HepG2 (cell line): ENCODE data around the gene EIF4ENIF1. TPM values are rescaled to one million over a fixed set of nuclear protein-coding genes. Genes with fewer than 3 reads are reported as not detected.

Source experiments
- ATF5 ChIP-seq: sonication (generic); formaldehyde crosslinking; IDR thresholded peaks from 2 replicates; pipeline ENCODE4 v1.4.0; 2020; ENCODE audit warnings: mild to moderate bottlenecking, low read depth, missing genetic modification reagents
- CEBPG ChIP-seq: IDR thresholded peaks from 2 replicates; pipeline ENCODE4 v1.6.1; 2016
- DNMT3B ChIP-seq: conservative IDR thresholded peaks from 2 replicates; pipeline ENCODE4 v1.6.1; 2016; ENCODE audit warnings: missing biosample characterization, control low read depth
- GATAD1 ChIP-seq: IDR thresholded peaks from 2 replicates; pipeline ENCODE4 v1.6.1; 2016; ENCODE audit warnings: missing genetic modification reagents, missing compliant biosample characterization
- HDAC2 ChIP-seq: sonication (generic); formaldehyde crosslinking; IDR thresholded peaks from 2 replicates; pipeline ENCODE4 v1.4.0; 2020; ENCODE audit warnings: missing genetic modification reagents
- IRF2 ChIP-seq: IDR thresholded peaks from 2 replicates; pipeline ENCODE4 v1.6.1; 2018; ENCODE audit warnings: missing genetic modification reagents, missing compliant biosample characterization
- NR3C1 ChIP-seq: sonication (generic); formaldehyde crosslinking; IDR thresholded peaks from 2 replicates; pipeline ENCODE4 v1.4.0; 2020; ENCODE audit warnings: missing genetic modification reagents
- PLRG1 ChIP-seq: fragments of 450-650 bp; conservative IDR thresholded peaks from 2 replicates; pipeline ENCODE4 v1.6.1; 2016
- RBFOX2 ChIP-seq: fragments of 200-400 bp; formaldehyde crosslinking; IDR thresholded peaks from 2 replicates; pipeline ENCODE4 v1.6.1; 2017; ENCODE audit warnings: low read depth, mild to moderate bottlenecking, low read length
- RELA ChIP-seq: sonication (generic); formaldehyde crosslinking; IDR thresholded peaks from 2 replicates; pipeline ENCODE4 v1.4.0; 2020; ENCODE audit warnings: missing genetic modification reagents
- SAP130 ChIP-seq: IDR thresholded peaks from 2 replicates; pipeline ENCODE4 v1.6.1; 2016; ENCODE audit warnings: low read depth
- ZFP36L2 ChIP-seq: sonication (generic); formaldehyde crosslinking; IDR thresholded peaks from 2 replicates; pipeline ENCODE4 v1.4.0; 2020; ENCODE audit warnings: missing genetic modification reagents
- ZKSCAN8 ChIP-seq: IDR thresholded peaks from 2 replicates; pipeline ENCODE4 v1.6.1; 2016; ENCODE audit warnings: borderline replicate concordance, missing genetic modification reagents, missing compliant biosample characterization
- ZMYM2 ChIP-seq: sonication (generic); formaldehyde crosslinking; IDR thresholded peaks from 2 replicates; pipeline ENCODE4 v1.8.0; 2022; ENCODE audit warnings: mild to moderate bottlenecking, missing genetic modification reagents
- ZNF17 ChIP-seq: sonication (generic); formaldehyde crosslinking; IDR thresholded peaks from 2 replicates; pipeline ENCODE4 v1.5.0; 2020; ENCODE audit warnings: mild to moderate bottlenecking, missing genetic modification reagents
- ZNF251 ChIP-seq: sonication (generic); formaldehyde crosslinking; IDR thresholded peaks from 2 replicates; pipeline ENCODE4 v1.9.0; 2021; ENCODE audit warnings: mild to moderate bottlenecking, missing genetic modification reagents
- ZNF432 ChIP-seq: sonication (generic); formaldehyde crosslinking; IDR thresholded peaks from 2 replicates; pipeline ENCODE4 v1.5.0; 2020; ENCODE audit warnings: missing genetic modification reagents, mild to moderate bottlenecking, borderline replicate concordance
- ZNF441 ChIP-seq: sonication (generic); formaldehyde crosslinking; IDR thresholded peaks from 2 replicates; pipeline ENCODE4 v1.7.0; 2021; ENCODE audit warnings: missing genetic modification reagents, borderline replicate concordance
- ZNF446 ChIP-seq: sonication (generic); formaldehyde crosslinking; IDR thresholded peaks from 2 replicates; pipeline ENCODE4 v1.5.0; 2020; ENCODE audit warnings: mild to moderate bottlenecking, missing genetic modification reagents
- ZNF556 ChIP-seq: sonication (generic); formaldehyde crosslinking; IDR thresholded peaks from 2 replicates; pipeline ENCODE4 v1.4.0; 2020; ENCODE audit warnings: mild to moderate bottlenecking, missing genetic modification reagents, borderline replicate concordance
- ZNF605 ChIP-seq: sonication (generic); formaldehyde crosslinking; IDR thresholded peaks from 2 replicates; pipeline ENCODE4 v1.8.0; 2022; ENCODE audit warnings: mild to moderate bottlenecking, missing genetic modification reagents
- polyA plus RNA-seq, 8 experiments: library from polyadenylated mRNA; depleted of rRNA in 3 of 8; stranded (reverse) in 7 of 8; unstranded in 1 of 8; fragments of >200 nt; fragmentation: Illumina TruSeq in 4 of 8; extraction: Trizol in 4 of 8; gene quantifications; 2 replicates each; pipeline versions ENCODE4 v1.2.1 to v1.2.3, GENCODE V29; 2011 to 2016; ENCODE audit warnings: low read depth in 4 of 8, missing spikeins in 1 of 8, mixed read lengths in 1 of 8; ENCODE audit not compliant: insufficient read depth in 1 of 8
- total RNA-seq, 5 experiments: library from RNA; depleted of rRNA; stranded (reverse); fragments of >200 nt; fragmentation: Illumina TruSeq; extraction: Trizol; gene quantifications; 2 replicates each; pipeline ENCODE4 v1.2.3, GENCODE V29; 2016; ENCODE audit warnings: low read depth in 1 of 5
- TF ChIP-seq, protein P1 (sequence below): sonication (generic); formaldehyde crosslinking; IDR thresholded peaks from 2 replicates; pipeline ENCODE4 v1.8.0; 2022; ENCODE audit warnings: low read depth, missing genetic modification reagents
- TF ChIP-seq, protein P2 (sequence below): sonication (generic); formaldehyde crosslinking; IDR thresholded peaks from 2 replicates; pipeline ENCODE4 v1.5.1; 2020; ENCODE audit warnings: mild to moderate bottlenecking, missing genetic modification reagents, borderline replicate concordance

The EIF4ENIF1 gene
- total and polyA plus RNA-seq, 2 of the 13 experiments (the other 11 are each of a cell fraction or from before 2014, with no cell fraction given), result 11.9 to 12.3 TPM

- TF ChIP-seq, protein P1, sequence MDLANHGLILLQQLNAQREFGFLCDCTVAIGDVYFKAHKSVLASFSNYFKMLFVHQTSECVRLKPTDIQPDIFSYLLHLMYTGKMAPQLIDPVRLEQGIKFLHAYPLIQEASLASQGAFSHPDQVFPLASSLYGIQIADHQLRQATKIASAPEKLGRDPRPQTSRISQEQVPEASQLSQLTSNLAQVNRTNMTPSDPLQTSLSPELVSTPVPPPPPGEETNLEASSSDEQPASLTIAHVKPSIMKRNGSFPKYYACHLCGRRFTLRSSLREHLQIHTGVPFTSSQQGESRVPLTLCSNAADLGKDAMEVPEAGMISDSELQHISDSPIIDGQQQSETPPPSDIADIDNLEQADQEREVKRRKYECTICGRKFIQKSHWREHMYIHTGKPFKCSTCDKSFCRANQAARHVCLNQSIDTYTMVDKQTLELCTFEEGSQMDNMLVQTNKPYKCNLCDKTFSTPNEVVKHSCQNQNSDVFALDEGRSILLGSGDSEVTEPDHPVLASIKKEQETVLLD (CRISPR knock-in tag), result peak; percentile 89; the same call in 1 of the 2 replicates
- TF ChIP-seq CEBPG (no peak), GATAD1 (CRISPR knock-in tag) (peak; percentile 91), ZNF605 (CRISPR knock-in tag) (peak; percentile 87), HDAC2 (peak; percentile 61; the same call in 1 of the 2 replicates), ATF5 (CRISPR knock-in tag) (no peak), RELA (no peak), ZMYM2 (CRISPR knock-in tag) (no peak), RBFOX2 (peak; percentile 94), ZNF446 (CRISPR knock-in tag) (peak; percentile 62), ZNF17 (CRISPR knock-in tag) (no peak), ZKSCAN8 (0 out of 2 replicates have a peak, but pooled peaks have one; percentile 19), PLRG1 (no peak), ZNF251 (CRISPR knock-in tag) (0 out of 2 replicates have a peak, but pooled peaks have one; percentile 34), ZNF432 (CRISPR knock-in tag) (no peak), IRF2 (peak; percentile 79), SAP130 (peak; percentile 92), ZNF441 (CRISPR knock-in tag) (peak; percentile 4; the same call in 1 of the 2 replicates), NR3C1 (CRISPR knock-in tag) (no peak), DNMT3B (CRISPR knock-in tag) (no peak), ZFP36L2 (CRISPR knock-in tag) (no peak), ZNF556 (no peak)
- TF ChIP-seq, protein P2, sequence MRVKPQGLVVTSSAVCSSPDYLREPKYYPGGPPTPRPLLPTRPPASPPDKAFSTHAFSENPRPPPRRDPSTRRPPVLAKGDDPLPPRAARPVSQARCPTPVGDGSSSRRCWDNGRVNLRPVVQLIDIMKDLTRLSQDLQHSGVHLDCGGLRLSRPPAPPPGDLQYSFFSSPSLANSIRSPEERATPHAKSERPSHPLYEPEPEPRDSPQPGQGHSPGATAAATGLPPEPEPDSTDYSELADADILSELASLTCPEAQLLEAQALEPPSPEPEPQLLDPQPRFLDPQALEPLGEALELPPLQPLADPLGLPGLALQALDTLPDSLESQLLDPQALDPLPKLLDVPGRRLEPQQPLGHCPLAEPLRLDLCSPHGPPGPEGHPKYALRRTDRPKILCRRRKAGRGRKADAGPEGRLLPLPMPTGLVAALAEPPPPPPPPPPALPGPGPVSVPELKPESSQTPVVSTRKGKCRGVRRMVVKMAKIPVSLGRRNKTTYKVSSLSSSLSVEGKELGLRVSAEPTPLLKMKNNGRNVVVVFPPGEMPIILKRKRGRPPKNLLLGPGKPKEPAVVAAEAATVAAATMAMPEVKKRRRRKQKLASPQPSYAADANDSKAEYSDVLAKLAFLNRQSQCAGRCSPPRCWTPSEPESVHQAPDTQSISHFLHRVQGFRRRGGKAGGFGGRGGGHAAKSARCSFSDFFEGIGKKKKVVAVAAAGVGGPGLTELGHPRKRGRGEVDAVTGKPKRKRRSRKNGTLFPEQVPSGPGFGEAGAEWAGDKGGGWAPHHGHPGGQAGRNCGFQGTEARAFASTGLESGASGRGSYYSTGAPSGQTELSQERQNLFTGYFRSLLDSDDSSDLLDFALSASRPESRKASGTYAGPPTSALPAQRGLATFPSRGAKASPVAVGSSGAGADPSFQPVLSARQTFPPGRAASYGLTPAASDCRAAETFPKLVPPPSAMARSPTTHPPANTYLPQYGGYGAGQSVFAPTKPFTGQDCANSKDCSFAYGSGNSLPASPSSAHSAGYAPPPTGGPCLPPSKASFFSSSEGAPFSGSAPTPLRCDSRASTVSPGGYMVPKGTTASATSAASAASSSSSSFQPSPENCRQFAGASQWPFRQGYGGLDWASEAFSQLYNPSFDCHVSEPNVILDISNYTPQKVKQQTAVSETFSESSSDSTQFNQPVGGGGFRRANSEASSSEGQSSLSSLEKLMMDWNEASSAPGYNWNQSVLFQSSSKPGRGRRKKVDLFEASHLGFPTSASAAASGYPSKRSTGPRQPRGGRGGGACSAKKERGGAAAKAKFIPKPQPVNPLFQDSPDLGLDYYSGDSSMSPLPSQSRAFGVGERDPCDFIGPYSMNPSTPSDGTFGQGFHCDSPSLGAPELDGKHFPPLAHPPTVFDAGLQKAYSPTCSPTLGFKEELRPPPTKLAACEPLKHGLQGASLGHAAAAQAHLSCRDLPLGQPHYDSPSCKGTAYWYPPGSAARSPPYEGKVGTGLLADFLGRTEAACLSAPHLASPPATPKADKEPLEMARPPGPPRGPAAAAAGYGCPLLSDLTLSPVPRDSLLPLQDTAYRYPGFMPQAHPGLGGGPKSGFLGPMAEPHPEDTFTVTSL (CRISPR knock-in tag), result no peak; the same call in 1 of the 2 replicates
These were observed 90.2 kb downstream of the EIF4ENIF1 start, which contains the start of gene DRG1 (continued) for GRCh38 chr22:31399211-31400022.
